ENCODE measurements around the gene HSPB1. TPM values are rescaled to one million over a fixed set of nuclear protein-coding genes. Genes with fewer than 3 reads are reported as not detected.

Gene HSPB1
- total and polyA plus RNA-seq, 2 of the 13 experiments (the other 11 are each of a cell fraction or from before 2014, with no cell fraction given) = 21.0 to 38.6 TPM

DNA sequence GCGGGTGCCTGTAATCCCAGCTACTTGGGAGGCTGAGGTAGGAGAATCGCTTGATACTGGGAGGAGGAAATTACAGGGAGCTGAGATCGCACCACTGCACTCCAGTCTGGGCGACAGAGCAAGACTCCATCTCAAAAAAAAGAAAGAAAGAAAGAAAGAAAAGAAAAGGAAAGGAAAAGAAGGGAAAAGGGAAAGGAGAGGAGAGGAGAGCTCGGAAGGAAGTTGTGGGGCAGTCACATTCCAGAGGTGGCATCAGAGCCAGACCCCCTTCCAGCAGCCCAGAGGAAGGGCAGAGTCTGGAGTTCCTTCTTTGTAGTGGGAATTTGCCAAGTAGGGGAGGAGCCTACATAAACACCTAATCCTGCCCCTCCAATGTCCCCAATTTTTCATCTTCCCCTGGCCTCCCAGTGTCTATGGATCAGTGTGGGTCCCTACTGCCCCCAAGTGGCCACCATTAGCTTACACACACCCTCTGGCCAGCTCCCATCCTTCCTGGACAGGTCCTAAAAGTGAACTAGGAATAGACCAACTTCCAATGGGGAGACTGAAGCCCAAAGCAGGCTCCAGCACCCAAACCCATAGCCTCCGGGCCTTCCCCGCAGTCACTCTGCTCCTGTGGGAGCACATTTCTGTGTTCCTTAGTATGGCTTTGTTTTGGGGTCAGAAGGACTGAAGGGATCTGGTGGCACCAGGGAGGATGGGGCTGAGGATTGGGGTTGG lies 39.6 kb upstream of the HSPB1 start (continued):
- no peak for TF ChIP-seq PBX2 (CRISPR knock-in tag; IDR thresholded peaks at IDR 0.05)
- TF ChIP-seq, protein P1, sequence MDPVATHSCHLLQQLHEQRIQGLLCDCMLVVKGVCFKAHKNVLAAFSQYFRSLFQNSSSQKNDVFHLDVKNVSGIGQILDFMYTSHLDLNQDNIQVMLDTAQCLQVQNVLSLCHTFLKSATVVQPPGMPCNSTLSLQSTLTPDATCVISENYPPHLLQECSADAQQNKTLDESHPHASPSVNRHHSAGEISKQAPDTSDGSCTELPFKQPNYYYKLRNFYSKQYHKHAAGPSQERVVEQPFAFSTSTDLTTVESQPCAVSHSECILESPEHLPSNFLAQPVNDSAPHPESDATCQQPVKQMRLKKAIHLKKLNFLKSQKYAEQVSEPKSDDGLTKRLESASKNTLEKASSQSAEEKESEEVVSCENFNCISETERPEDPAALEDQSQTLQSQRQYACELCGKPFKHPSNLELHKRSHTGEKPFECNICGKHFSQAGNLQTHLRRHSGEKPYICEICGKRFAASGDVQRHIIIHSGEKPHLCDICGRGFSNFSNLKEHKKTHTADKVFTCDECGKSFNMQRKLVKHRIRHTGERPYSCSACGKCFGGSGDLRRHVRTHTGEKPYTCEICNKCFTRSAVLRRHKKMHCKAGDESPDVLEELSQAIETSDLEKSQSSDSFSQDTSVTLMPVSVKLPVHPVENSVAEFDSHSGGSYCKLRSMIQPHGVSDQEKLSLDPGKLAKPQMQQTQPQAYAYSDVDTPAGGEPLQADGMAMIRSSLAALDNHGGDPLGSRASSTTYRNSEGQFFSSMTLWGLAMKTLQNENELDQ (CRISPR knock-in tag; IDR thresholded peaks at IDR 0.05; ENCODE audit: borderline replicate concordance) = no peak
- TF ChIP-seq ZNF34 (CRISPR knock-in tag; IDR thresholded peaks at IDR 0.05; ENCODE audit: borderline replicate concordance) = no peak
- peak; percentile 52; the same call in 1 of the 2 replicates for TF ChIP-seq SALL2 (CRISPR knock-in tag; IDR thresholded peaks at IDR 0.05)
- TF ChIP-seq RBAK (CRISPR knock-in tag; IDR thresholded peaks at IDR 0.05) = no peak
- TF ChIP-seq KAT7 (CRISPR knock-in tag; IDR thresholded peaks at IDR 0.05; ENCODE audit: borderline replicate concordance) = no peak
- no peak for TF ChIP-seq ZNF484 (CRISPR knock-in tag; IDR thresholded peaks at IDR 0.05; ENCODE audit: borderline replicate concordance, low read depth)
- no peak for TF ChIP-seq ZSCAN31 (CRISPR knock-in tag; IDR thresholded peaks at IDR 0.05; ENCODE audit: low read depth)
- TF ChIP-seq MTA3 (CRISPR knock-in tag; IDR thresholded peaks at IDR 0.05) = no peak
- 0 out of 2 replicates have a peak, but pooled peaks have one; percentile 27 for TF ChIP-seq THAP11 (CRISPR knock-in tag; IDR thresholded peaks at IDR 0.05)
- no peak for TF ChIP-seq ZNF510 (CRISPR knock-in tag; IDR thresholded peaks at IDR 0.05; ENCODE audit: low read depth)
- TF ChIP-seq AGO1 (IDR thresholded peaks at IDR 0.05; ENCODE audit: low read depth, low read length, poor library complexity, severe bottlenecking) = no peak
- TF ChIP-seq ZBTB8A (CRISPR knock-in tag; IDR thresholded peaks at IDR 0.05; ENCODE audit: borderline replicate concordance, low read depth) = no peak
- no peak for TF ChIP-seq ZNF768 (CRISPR knock-in tag; IDR thresholded peaks at IDR 0.05)
- no peak for TF ChIP-seq BHLHE40 (IDR thresholded peaks at IDR 0.05; ENCODE audit: low read length)
- TF ChIP-seq ZNF501 (CRISPR knock-in tag; IDR thresholded peaks at IDR 0.05) = no peak
- TF ChIP-seq ADNP (CRISPR knock-in tag; IDR thresholded peaks at IDR 0.05) = no peak
- TF ChIP-seq SNAPC2 (CRISPR knock-in tag; IDR thresholded peaks at IDR 0.05) = no peak
- TF ChIP-seq ZNF549 (CRISPR knock-in tag; IDR thresholded peaks at IDR 0.05) = no peak
- TF ChIP-seq RAD21 (CRISPR knock-in tag; IDR thresholded peaks at IDR 0.05) = peak; percentile 92
- TF ChIP-seq ZBTB42 (CRISPR knock-in tag; IDR thresholded peaks at IDR 0.05) = no peak
- TF ChIP-seq, protein P2, sequence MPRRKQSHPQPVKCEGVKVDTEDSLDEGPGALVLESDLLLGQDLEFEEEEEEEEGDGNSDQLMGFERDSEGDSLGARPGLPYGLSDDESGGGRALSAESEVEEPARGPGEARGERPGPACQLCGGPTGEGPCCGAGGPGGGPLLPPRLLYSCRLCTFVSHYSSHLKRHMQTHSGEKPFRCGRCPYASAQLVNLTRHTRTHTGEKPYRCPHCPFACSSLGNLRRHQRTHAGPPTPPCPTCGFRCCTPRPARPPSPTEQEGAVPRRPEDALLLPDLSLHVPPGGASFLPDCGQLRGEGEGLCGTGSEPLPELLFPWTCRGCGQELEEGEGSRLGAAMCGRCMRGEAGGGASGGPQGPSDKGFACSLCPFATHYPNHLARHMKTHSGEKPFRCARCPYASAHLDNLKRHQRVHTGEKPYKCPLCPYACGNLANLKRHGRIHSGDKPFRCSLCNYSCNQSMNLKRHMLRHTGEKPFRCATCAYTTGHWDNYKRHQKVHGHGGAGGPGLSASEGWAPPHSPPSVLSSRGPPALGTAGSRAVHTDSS (CRISPR knock-in tag; conservative IDR thresholded peaks at IDR 0.05) = no peak
- no peak for TF ChIP-seq ZBTB20 (CRISPR knock-in tag; IDR thresholded peaks at IDR 0.05; ENCODE audit: borderline replicate concordance, low read depth)
- no peak for TF ChIP-seq ZFAT (CRISPR knock-in tag; conservative IDR thresholded peaks at IDR 0.05)
- no peak for TF ChIP-seq ZNF232 (CRISPR knock-in tag; IDR thresholded peaks at IDR 0.05; ENCODE audit: borderline replicate concordance)

Measured in HepG2 (cell line).